ENCODE data around the gene ADK. TPM values are rescaled to one million over a fixed set of nuclear protein-coding genes. Genes with fewer than 3 reads are reported as not detected.
"Not testable (repeated sequence)": the region's sequence is repeated elsewhere in the genome, so short reads cannot be mapped to it uniquely, and the experiment has no call there.

ADK gene
- total RNA-seq, 1 donor from 2014 or later, result 27.1 TPM

GRCh38 chr10:74178042-74178791 is 27.2 kb downstream of the ADK start:
- intact Hi-C loops (cut with micrococcal nuclease), result loop anchor here (5.0 kb wide), 1 partner anchor 34 kb away; no protein-coding TSS in a partner anchor

GRCh38 chr10:74179111-74179710 is 28.2 kb downstream of the ADK start:
- intact Hi-C loops (cut with micrococcal nuclease), result loop anchor here (5.0 kb wide), 1 partner anchor 33 kb away; no protein-coding TSS in a partner anchor

GRCh38 chr10:74186678-74187077 is 35.7 kb downstream of the ADK start:
- intact Hi-C loops (cut with micrococcal nuclease), result no loop called here

- intact Hi-C loops (cut with micrococcal nuclease), result no loop called here
Measured at GRCh38 chr10:74187237-74187636, 36.2 kb downstream of the ADK start.

GRCh38 chr10:74188617-74189016 is 37.6 kb downstream of the ADK start:
- intact Hi-C loops (cut with micrococcal nuclease), result not testable (repeated sequence)

- intact Hi-C loops (cut with micrococcal nuclease), result loop anchor here (1.0 to 5.0 kb wide), 3 partner anchors 14 to 42 kb away; partner anchors contain the start of gene ADK
Measured at GRCh38 chr10:74189999-74190421, 39.0 kb downstream of the ADK start.

GRCh38 chr10:74190494-74190893 is 39.5 kb downstream of the ADK start:
- intact Hi-C loops (cut with micrococcal nuclease), result loop anchor here (1.0 to 5.0 kb wide), 3 partner anchors 14 to 42 kb away; partner anchors contain the start of gene ADK

- intact Hi-C loops (cut with micrococcal nuclease), result loop anchor here (5.0 kb wide), 1 partner anchor 38 kb away; no protein-coding TSS in a partner anchor
Measured at GRCh38 chr10:74194545-74194944, 43.5 kb downstream of the ADK start.

- intact Hi-C loops (cut with micrococcal nuclease), result loop anchor here (5.0 kb wide), 1 partner anchor 37 kb away; no protein-coding TSS in a partner anchor
Measured at GRCh38 chr10:74194999-74195398, 44.0 kb downstream of the ADK start.

GRCh38 chr10:74199315-74199714 is 48.3 kb downstream of the ADK start:
- intact Hi-C loops (cut with micrococcal nuclease), result no loop called here

GRCh38 chr10:74202356-74202755 is 51.3 kb downstream of the ADK start:
- intact Hi-C loops (cut with micrococcal nuclease), result no loop called here

GRCh38 chr10:74206746-74207145 is 55.7 kb downstream of the ADK start:
- intact Hi-C loops (cut with micrococcal nuclease), result no loop called here

GRCh38 chr10:74207691-74208480 is 56.9 kb downstream of the ADK start:
- intact Hi-C loops (cut with micrococcal nuclease), result no loop called here

- intact Hi-C loops (cut with micrococcal nuclease), result no loop called here
Measured at GRCh38 chr10:74208997-74209396, 58.0 kb downstream of the ADK start.

- intact Hi-C loops (cut with micrococcal nuclease), result loop anchor here (1.0 to 5.0 kb wide), 2 partner anchors 36 to 62 kb away; partner anchors contain the start of gene ADK
Measured at GRCh38 chr10:74213019-74213418, 62.0 kb downstream of the ADK start.

GRCh38 chr10:74213571-74214162 is 62.6 kb downstream of the ADK start:
- intact Hi-C loops (cut with micrococcal nuclease), result loop anchor here (1.0 to 5.0 kb wide), 2 partner anchors 36 to 62 kb away; partner anchors contain the start of gene ADK

GRCh38 chr10:74217110-74217509 is 66.1 kb downstream of the ADK start:
- intact Hi-C loops (cut with micrococcal nuclease), result not testable (repeated sequence)

GRCh38 chr10:74222467-74222866 is 71.4 kb downstream of the ADK start:
- intact Hi-C loops (cut with micrococcal nuclease), result not testable (repeated sequence)

- intact Hi-C loops (cut with micrococcal nuclease), result no loop called here
Measured at GRCh38 chr10:74223755-74224529, 72.9 kb downstream of the ADK start.
